OCI-LY7 (cell line): ENCODE data around the gene HSPBP1. TPM values are rescaled to one million over a fixed set of nuclear protein-coding genes. Genes with fewer than 3 reads are reported as not detected.

Source experiments
- BruUV-seq: library from RNA; stranded (reverse); fragments of 400-500 nt; replicated peaks from 2 replicates; lab custom pipeline; 2021; lab: Mats Ljungman, UMichigan
- CTCF ChIA-PET: fragments of 300-600 bp; sonication (Branson Sonifier 250); formaldehyde crosslinking; loops from one replicate; lab custom pipeline; 2022; ENCODE audit warnings: antibody characterized with exemption; ENCODE audit not compliant: unreplicated experiment; lab: Charles Lee
- POLR2A ChIA-PET: fragments of 300-600 bp; sonication (Branson Sonifier 250); formaldehyde crosslinking; loops from one replicate; lab custom pipeline; 2022; ENCODE audit warnings: antibody characterized with exemption; lab: Charles Lee
- DNase-seq: peaks from one replicate; pipeline ENCODE4 v3.0.0-alpha.2; 2015; ENCODE audit warnings: low spot score
- H2AFZ ChIP-seq: fragments of 200-600 bp; sonication (generic), shearing (Covaris generic); 2 replicates; pipeline ENCODE4 v1.6.1; 2014; ENCODE audit warnings: mild to moderate bottlenecking, antibody characterized with exemption, low read length, moderate library complexity
- H3K27ac ChIP-seq: fragments of 200-600 bp; sonication (generic); 2 replicates; pipeline ENCODE4 v1.5.1; 2014; ENCODE audit warnings: mixed run types, low read depth, mild to moderate bottlenecking, moderate library complexity, low read length, inconsistent platforms; ENCODE audit not compliant: poor library complexity, severe bottlenecking
- H3K36me3 ChIP-seq: fragments of 200-600 bp; sonication (generic); 2 replicates; pipeline ENCODE4 v1.6.1; 2014; ENCODE audit warnings: mild to moderate bottlenecking, antibody characterized with exemption, low read length, moderate library complexity, mixed read lengths; ENCODE audit not compliant: insufficient read depth
- H3K4me1 ChIP-seq: fragments of 200-600 bp; sonication (generic); 2 replicates; pipeline ENCODE4 v1.5.1; 2014; ENCODE audit warnings: mild to moderate bottlenecking, low read length; ENCODE audit not compliant: insufficient read depth, poor library complexity, severe bottlenecking
- H3K4me2 ChIP-seq: fragments of 200-600 bp; sonication (generic); 2 replicates; pipeline ENCODE4 v1.6.1; 2014; ENCODE audit warnings: mild to moderate bottlenecking, low read length
- H3K4me3 ChIP-seq: fragments of 200-600 bp; sonication (generic); 2 replicates; pipeline ENCODE4 v1.5.1; 2014; ENCODE audit warnings: mild to moderate bottlenecking, low read depth, low read length; ENCODE audit not compliant: poor library complexity, severe bottlenecking
- H3K79me2 ChIP-seq: fragments of 200-600 bp; sonication (generic); 2 replicates; pipeline ENCODE4 v1.6.1; 2016; ENCODE audit warnings: low read depth, mild to moderate bottlenecking, low read length, moderate library complexity, mixed read lengths; ENCODE audit not compliant: insufficient read depth
- H3K9me2 ChIP-seq: fragments of 200-600 bp; sonication (generic); 2 replicates; pipeline ENCODE4 v1.6.1; 2016; ENCODE audit warnings: mild to moderate bottlenecking, low read length, mixed read lengths; ENCODE audit not compliant: insufficient read depth
- H3K9me3 ChIP-seq: fragments of 200-600 bp; sonication (generic); 2 replicates; pipeline ENCODE4 v1.6.1; 2014; ENCODE audit warnings: mild to moderate bottlenecking, mixed run types, low read length, mixed read lengths
- H4K20me1 ChIP-seq: fragments of 200-600 bp; sonication (generic); 2 replicates; pipeline ENCODE4 v1.6.1; 2014; ENCODE audit warnings: mild to moderate bottlenecking, antibody characterized with exemption, low read length, moderate library complexity, mixed read lengths; ENCODE audit not compliant: insufficient read depth
- CTCF ChIP-seq: fragments of 200-600 bp; sonication (generic); conservative IDR thresholded peaks from 2 replicates; pipeline ENCODE4 v1.5.1; 2014; ENCODE audit warnings: mild to moderate bottlenecking, antibody characterized with exemption, low read length, moderate library complexity, mixed read lengths
- EZH2phosphoT487 ChIP-seq: fragments of 200-600 bp; sonication (generic); IDR thresholded peaks from 2 replicates; pipeline ENCODE4 v1.6.1; 2018; ENCODE audit warnings: low read depth, borderline replicate concordance, mild to moderate bottlenecking, mixed run types, antibody characterized with exemption, low read length, moderate library complexity, mixed read lengths
- intact Hi-C: fragments of 100-400 bp; cut with micrococcal nuclease; formaldehyde crosslinking; loops from one replicate; pipeline ENCODE4 v1.10.0; 2022; ENCODE audit not compliant: unreplicated experiment
- total RNA-seq, 2 experiments: library from RNA; depleted of rRNA in 1 of 2; stranded (reverse); fragments of >200 nt in 1 of 2; shearing (Covaris generic) in 1 of 2; gene quantifications; 2 replicates each; pipeline ENCODE4 v1.2.3, GENCODE V29; 2014 to 2022

HSPBP1 gene
- total RNA-seq, 2 experiments from 2014 or later = 38.7 to 41.3 TPM

GRCh38 chr19:55283548-55284377 lies 3.9 kb upstream of the HSPBP1 start, which contains the start of gene BRSK1:
BRSK1 (plus strand) TSS chr19:55283997; CDS start chr19:55284443, 446 bp downstream.
- POLR2A ChIA-PET = interaction anchor here (0.7 to 1.5 kb wide), 4 partner anchors 9 to 28 kb away, joined by 3 to 4 read pairs (median 4); no protein-coding TSS in a partner anchor
- H2AFZ ChIP-seq = peak within 1 kb of the TSS; percentile 49
- peak within 1 kb of the TSS; percentile 75 for H3K4me2 ChIP-seq
- peak within 1 kb of the TSS; percentile 64 for H3K4me3 ChIP-seq
- peak; percentile 80 for DNase-seq
- TF ChIP-seq CTCF (no peak), EZH2phosphoT487 (no peak)
- peaks cover 49% of the 10 kb centered on the region for H3K4me1 ChIP-seq
- H3K9me2 ChIP-seq = no peaks in the 10 kb centered on the region
- no TSS peak for BruUV-seq
- peak within 1 kb of the TSS; percentile 19 for H3K27ac ChIP-seq
- H3K36me3 ChIP-seq = peaks cover 7% of the 10 kb centered on the region; the same call in 1 of the 2 replicates
- CTCF ChIA-PET = no interaction called here
- H3K9me3 ChIP-seq = no peaks in the 10 kb centered on the region
- peaks cover 10% of the 10 kb centered on the region for H3K79me2 ChIP-seq
- H4K20me1 ChIP-seq = no peaks in the 10 kb centered on the region
- intact Hi-C loops = loop anchor here (5.0 kb wide), 1 partner anchor 111 kb away; no protein-coding TSS in a partner anchor

GRCh38 chr19:55279340-55279739 lies 570 bp downstream of the HSPBP1 start:
- ChIA-PET POLR2A (no interaction called here), CTCF (no interaction called here)
- DNase-seq = no peak
- BruUV-seq = no TSS peak
- Histone ChIP-seq H3K36me3 (peaks cover 16% of the 10 kb centered on the region; the same call in 1 of the 2 replicates), H3K27ac (peak overlapping the region; percentile 93), H3K79me2 (peaks cover 33% of the 10 kb centered on the region), H3K4me2 (peak overlapping the region; percentile 99), H3K4me1 (peaks cover 79% of the 10 kb centered on the region), H3K4me3 (peak overlapping the region; percentile 95), H4K20me1 (no peaks in the 10 kb centered on the region), H3K9me2 (no peaks in the 10 kb centered on the region), H3K9me3 (no peaks in the 10 kb centered on the region), H2AFZ (no peak overlapping the region)
- TF ChIP-seq EZH2phosphoT487 (no peak), CTCF (no peak)
- intact Hi-C loops = no loop called here
